GM12874 (cell line): ENCODE measurements around the gene MYO18B.

Experiments used
- CTCF ChIP-seq: IDR thresholded peaks from 2 replicates; pipeline ENCODE4 v1.5.1; 2011; ENCODE audit warnings: low read depth, mild to moderate bottlenecking, control low read depth, low read length, moderate library complexity; ENCODE audit not compliant: insufficient read depth

The MYO18B gene

GRCh38 chr22:26065847-26066246 lies 323.9 kb downstream of the MYO18B start:
- no peak for TF ChIP-seq CTCF

- TF ChIP-seq CTCF, result no peak
Observed at GRCh38 chr22:26066534-26066933, 324.5 kb downstream of the MYO18B start.

DNA sequence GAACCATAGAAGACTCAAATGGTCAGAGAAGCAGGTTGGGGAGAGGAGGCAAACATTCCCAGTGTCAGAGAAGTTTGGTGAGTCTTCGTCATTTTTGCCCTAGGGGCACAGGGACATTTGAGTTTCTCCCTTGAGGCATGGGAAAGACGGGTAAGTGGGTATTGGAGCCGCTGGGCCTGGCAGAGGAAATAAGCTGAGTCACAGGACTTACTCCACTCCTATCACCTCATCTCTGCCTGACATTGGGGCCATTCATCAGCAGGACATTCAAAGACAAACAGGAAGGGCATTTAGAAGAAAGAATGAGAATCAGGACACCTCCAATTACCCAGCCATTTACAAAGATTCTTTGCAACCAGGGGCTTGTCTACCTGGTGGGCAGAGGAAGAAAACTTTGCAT lies 326.6 kb downstream of the MYO18B start:
- no peak for TF ChIP-seq CTCF

- no peak for TF ChIP-seq CTCF
Observed at GRCh38 chr22:26072621-26073020, 330.6 kb downstream of the MYO18B start.

GRCh38 chr22:26075251-26075650 lies 333.3 kb downstream of the MYO18B start:
- TF ChIP-seq CTCF, result no peak

DNA sequence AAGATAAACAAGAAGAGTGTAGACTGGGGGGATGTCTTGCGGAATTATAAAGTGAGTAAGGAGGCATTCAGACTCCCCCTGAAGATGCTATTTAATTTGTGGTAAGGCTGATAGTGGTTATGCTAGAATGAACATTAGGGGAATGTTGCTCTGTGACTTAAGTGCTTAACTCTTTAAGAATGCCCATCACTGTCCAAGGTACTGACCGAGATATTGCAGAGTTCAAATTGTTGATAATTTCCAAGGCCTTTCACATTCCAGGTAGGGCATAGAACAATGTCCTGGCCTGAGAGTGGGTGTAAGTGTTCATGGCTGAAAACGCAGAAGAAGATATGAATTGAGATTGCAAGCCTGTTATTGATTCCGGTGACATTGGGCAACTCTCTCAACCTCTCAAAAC lies 337.0 kb downstream of the MYO18B start:
- TF ChIP-seq CTCF, result no peak
